ENCODE data around the gene PDE11A.
A peak's percentile ranks its signal among the peaks of the same experiment; 100 is the strongest.

Gene PDE11A

GRCh38 chr2:177716484-177716883 lies 356.1 kb downstream of the PDE11A start:
- Histone ChIP-seq H3K27ac (no peak overlapping the region), H3K4me3 (no peak overlapping the region)

GRCh38 chr2:177715771-177716170 lies 356.8 kb downstream of the PDE11A start:
- H3K27ac ChIP-seq, result no peak overlapping the region
- H3K4me3 ChIP-seq, result no peak overlapping the region

GRCh38 chr2:177714704-177715103 lies 357.9 kb downstream of the PDE11A start:
- Histone ChIP-seq H3K4me3 (no peak overlapping the region), H3K27ac (no peak overlapping the region)

GRCh38 chr2:177712462-177712861 lies 360.1 kb downstream of the PDE11A start:
- Histone ChIP-seq H3K4me3 (no peak overlapping the region), H3K27ac (no peak overlapping the region)

GRCh38 chr2:177711483-177712265 lies 360.9 kb downstream of the PDE11A start:
- H3K4me3 ChIP-seq, result no peak overlapping the region
- H3K27ac ChIP-seq, result no peak overlapping the region

GRCh38 chr2:177710889-177711288 lies 361.7 kb downstream of the PDE11A start:
- no peak overlapping the region for H3K27ac ChIP-seq
- no peak overlapping the region for H3K4me3 ChIP-seq

- H3K27ac ChIP-seq, result no peak overlapping the region
- H3K4me3 ChIP-seq, result no peak overlapping the region
Measured at GRCh38 chr2:177709986-177710401, 362.6 kb downstream of the PDE11A start.

- H3K4me3 ChIP-seq, result no peak overlapping the region
Measured at GRCh38 chr2:177708660-177709444, 363.7 kb downstream of the PDE11A start.

GRCh38 chr2:177708106-177708505 lies 364.5 kb downstream of the PDE11A start:
- Histone ChIP-seq H3K27ac (no peak overlapping the region), H3K4me3 (no peak overlapping the region)

More at GRCh38 chr2:177708660-177709444, 363.7 kb downstream of the PDE11A start:
- H3K27ac ChIP-seq, result no peak overlapping the region

GRCh38 chr2:177705511-177706173 lies 366.9 kb downstream of the PDE11A start:
- Histone ChIP-seq H3K27ac (no peak overlapping the region), H3K4me3 (no peak overlapping the region)

- H3K27ac ChIP-seq, result no peak overlapping the region
- H3K4me3 ChIP-seq, result no peak overlapping the region
Measured at GRCh38 chr2:177703159-177703558, 369.4 kb downstream of the PDE11A start.

- Histone ChIP-seq H3K27ac (no peak overlapping the region), H3K4me3 (no peak overlapping the region)
Measured at GRCh38 chr2:177698281-177698680, 374.3 kb downstream of the PDE11A start.

- no peak overlapping the region for H3K27ac ChIP-seq
- no peak overlapping the region for H3K4me3 ChIP-seq
Measured at GRCh38 chr2:177694348-177694747, 378.2 kb downstream of the PDE11A start.

- no peak overlapping the region for H3K27ac ChIP-seq
- H3K4me3 ChIP-seq, result no peak overlapping the region
Measured at GRCh38 chr2:177693658-177694339, 378.8 kb downstream of the PDE11A start.

- Histone ChIP-seq H3K4me3 (no peak overlapping the region), H3K27ac (peak overlapping the region in 1 of 21 experiments; percentile 11)
Measured at GRCh38 chr2:177692783-177693269, 379.8 kb downstream of the PDE11A start.

- peak overlapping the region in 1 of 21 experiments; percentile 11 for H3K27ac ChIP-seq
Measured at GRCh38 chr2:177692042-177692782, 380.4 kb downstream of the PDE11A start.

GRCh38 chr2:177691177-177691576 lies 381.4 kb downstream of the PDE11A start:
- H3K4me3 ChIP-seq, result no peak overlapping the region
- no peak overlapping the region for H3K27ac ChIP-seq

More at GRCh38 chr2:177692042-177692782, 380.4 kb downstream of the PDE11A start:
- H3K4me3 ChIP-seq, result no peak overlapping the region

GRCh38 chr2:177689623-177690022 lies 383.0 kb downstream of the PDE11A start:
- Histone ChIP-seq H3K27ac (no peak overlapping the region), H3K4me3 (no peak overlapping the region)

GRCh38 chr2:177688844-177689243 lies 383.7 kb downstream of the PDE11A start:
- H3K27ac ChIP-seq, result no peak overlapping the region
- no peak overlapping the region for H3K4me3 ChIP-seq

Data from skin epidermis (tissue), 12 donors.